ENCODE data around the gene ACSM6. TPM values are rescaled to one million over a fixed set of nuclear protein-coding genes. Genes with fewer than 3 reads are reported as not detected.

The ACSM6 gene
- polyA plus RNA-seq, 1 donor (not counting 4 experiments of a cell fraction or from before 2014, with no cell fraction given) = not detected

GRCh38 chr10:95220539-95220938 lies 26.5 kb downstream of the ACSM6 start:
- FAIRE-seq = no peak
- H3K27me3 ChIP-seq (ENCODE audit: control insufficient read depth, extremely low read depth, insufficient read depth, low read length) = no peaks in the 10 kb centered on the region
- no peak overlapping the region for H3K4me2 ChIP-seq (ENCODE audit: control insufficient read depth, extremely low read depth, insufficient read depth, low read depth, low read length)
- H2AFZ ChIP-seq (ENCODE audit: control insufficient read depth, low read length) = no peak overlapping the region
- no peak overlapping the region for H3K4me3 ChIP-seq (ENCODE audit: control insufficient read depth in 2 of 3, extremely low read depth in 1 of 3, insufficient read depth in 2 of 3, low read depth in 1 of 3, low read length in 3 of 3)
- TF ChIP-seq EZH2 (IDR thresholded peaks at IDR 0.05; ENCODE audit: low read length) (no peak), CTCF (optimal IDR thresholded peaks at IDR 0.05 in 1 of 3, IDR thresholded peaks at IDR 0.05 in 1 of 3, conservative IDR thresholded peaks at IDR 0.05 in 1 of 3; ENCODE audit: extremely low read depth in 1 of 3, insufficient read depth in 2 of 3, low read length in 3 of 3) (no peak)
- H3K4me1 ChIP-seq (ENCODE audit: control insufficient read depth, extremely low read depth, insufficient read depth, low read length) = peaks cover 10% of the 10 kb centered on the region
- no peak overlapping the region for H3K9ac ChIP-seq (ENCODE audit: control insufficient read depth, extremely low read depth, insufficient read depth, low read length)
- no peaks in the 10 kb centered on the region for H3K36me3 ChIP-seq (ENCODE audit: control insufficient read depth in 2 of 2, extremely low read depth in 1 of 2, insufficient read depth in 2 of 2, low read length in 2 of 2)
- dilution Hi-C loops (cut with MboI; ENCODE audit: extremely low pct_ligation_motif_present, low sequenced_read_pairs) = no loop called here
- no peaks in the 10 kb centered on the region for H4K20me1 ChIP-seq (ENCODE audit: control insufficient read depth, extremely low read depth, insufficient read depth, low read length)
- no peaks in the 10 kb centered on the region for H3K79me2 ChIP-seq (ENCODE audit: control insufficient read depth, insufficient read depth, low read length)
- DNase-seq (ENCODE audit: low read depth, low spot score) = no peak
- H3K9me1 ChIP-seq (ENCODE audit: control insufficient read depth, extremely low read depth, insufficient read depth, low read length) = no peaks in the 10 kb centered on the region
- no peak overlapping the region for H3K27ac ChIP-seq (ENCODE audit: control insufficient read depth, insufficient read depth, low read length)
- no peaks in the 10 kb centered on the region for H3K9me3 ChIP-seq (ENCODE audit: control insufficient read depth, low read depth, low read length)

GRCh38 chr10:95221124-95221523 lies 27.1 kb downstream of the ACSM6 start:
- H3K4me1 ChIP-seq (ENCODE audit: control insufficient read depth, extremely low read depth, insufficient read depth, low read length) = peaks cover 10% of the 10 kb centered on the region
- no peaks in the 10 kb centered on the region for H3K9me1 ChIP-seq (ENCODE audit: control insufficient read depth, extremely low read depth, insufficient read depth, low read length)
- FAIRE-seq = peak; percentile 17
- H3K9ac ChIP-seq (ENCODE audit: control insufficient read depth, extremely low read depth, insufficient read depth, low read length) = no peak overlapping the region
- no peak overlapping the region for H3K4me3 ChIP-seq (ENCODE audit: control insufficient read depth in 2 of 3, extremely low read depth in 1 of 3, insufficient read depth in 2 of 3, low read depth in 1 of 3, low read length in 3 of 3)
- H3K27ac ChIP-seq (ENCODE audit: control insufficient read depth, insufficient read depth, low read length) = no peak overlapping the region
- H4K20me1 ChIP-seq (ENCODE audit: control insufficient read depth, extremely low read depth, insufficient read depth, low read length) = no peaks in the 10 kb centered on the region
- H2AFZ ChIP-seq (ENCODE audit: control insufficient read depth, low read length) = no peak overlapping the region
- H3K4me2 ChIP-seq (ENCODE audit: control insufficient read depth, extremely low read depth, insufficient read depth, low read depth, low read length) = no peak overlapping the region
- H3K79me2 ChIP-seq (ENCODE audit: control insufficient read depth, insufficient read depth, low read length) = no peaks in the 10 kb centered on the region
- dilution Hi-C loops (cut with MboI; ENCODE audit: extremely low pct_ligation_motif_present, low sequenced_read_pairs) = no loop called here
- H3K27me3 ChIP-seq (ENCODE audit: control insufficient read depth, extremely low read depth, insufficient read depth, low read length) = no peaks in the 10 kb centered on the region
- no peaks in the 10 kb centered on the region for H3K36me3 ChIP-seq (ENCODE audit: control insufficient read depth in 2 of 2, extremely low read depth in 1 of 2, insufficient read depth in 2 of 2, low read length in 2 of 2)
- TF ChIP-seq CTCF (optimal IDR thresholded peaks at IDR 0.05 in 1 of 3, IDR thresholded peaks at IDR 0.05 in 1 of 3, conservative IDR thresholded peaks at IDR 0.05 in 1 of 3; ENCODE audit: extremely low read depth in 1 of 3, insufficient read depth in 2 of 3, low read length in 3 of 3) (no peak), EZH2 (IDR thresholded peaks at IDR 0.05; ENCODE audit: low read length) (no peak)
- H3K9me3 ChIP-seq (ENCODE audit: control insufficient read depth, low read depth, low read length) = no peaks in the 10 kb centered on the region
- no peak for DNase-seq (ENCODE audit: low read depth, low spot score)
